H1 (cell line): ENCODE measurements around the gene RASL11B. TPM values are rescaled to one million over a fixed set of nuclear protein-coding genes. Genes with fewer than 3 reads are reported as not detected.

Experiments used
- CEBPB ChIP-seq: IDR thresholded peaks from 2 replicates; pipeline ENCODE4 v1.6.1; 2012; ENCODE audit warnings: low read depth, low read length
- POLR2A ChIP-seq, 2 experiments: IDR thresholded peaks; 1 replicate in 1 of 2; 2 replicates in 1 of 2; pipeline ENCODE4 v1.6.1; 2011; ENCODE audit warnings: low read depth in 2 of 2, low read length in 2 of 2, mild to moderate bottlenecking in 2 of 2; ENCODE audit errors: control extremely low read depth in 1 of 2
- RNF2 ChIP-seq: fragments of 200-900, 300-1000 bp; sonication (generic); IDR thresholded peaks from 2 replicates; pipeline ENCODE4 v1.7.1; 2016; ENCODE audit warnings: borderline replicate concordance, low read depth, mild to moderate bottlenecking, antibody characterized with exemption, low read length; ENCODE audit not compliant: poor library complexity, severe bottlenecking; ENCODE audit errors: missing control alignments
- SIN3A ChIP-seq, 2 experiments: IDR thresholded peaks in 1 of 2; conservative IDR thresholded peaks in 1 of 2; 2 replicates each; pipeline ENCODE4 v1.6.1; 2011 to 2012; ENCODE audit warnings: low read length in 2 of 2, improper control_type of control experiment in 1 of 2, low read depth in 1 of 2, mild to moderate bottlenecking in 1 of 2
- TCF12 ChIP-seq: IDR thresholded peaks from 2 replicates; pipeline ENCODE4 v1.6.1; 2011; ENCODE audit warnings: low read depth, mild to moderate bottlenecking, low read length
- YY1 ChIP-seq: IDR thresholded peaks from 2 replicates; pipeline ENCODE4 v1.6.1; 2011; ENCODE audit warnings: low read depth, mild to moderate bottlenecking, low read length
- polyA plus RNA-seq, 7 experiments: library from polyadenylated mRNA; depleted of rRNA in 3 of 7; stranded (reverse) in 5 of 7; unstranded in 2 of 7; fragments of >200 nt in 5 of 7; fragments of 200-250 nt in 2 of 7; gene quantifications; 1 replicate in 5 of 7; 2 replicates in 1 of 7; 4 replicates in 1 of 7; pipeline versions ENCODE4 v1.2.1 to v1.2.3, GENCODE V29; 2011 to 2013; ENCODE audit warnings: missing spikeins in 2 of 7, mixed read lengths in 2 of 7
- total RNA-seq: library from RNA; stranded (reverse); fragmentation: NEBNext Ultra II Directional; extraction: Animal tissue kit (Norgen Biotek cat#: 25700); gene quantifications from 2 replicates; pipeline ENCODE4 v1.2.1, GENCODE V29; 2021
- TF ChIP-seq, protein P1 (sequence below), 3 experiments: IDR thresholded peaks; 1 replicate in 2 of 3; 2 replicates in 1 of 3; pipeline versions ENCODE4 v1.5.1 to v1.6.1; 2011; ENCODE audit warnings: low read length in 3 of 3, mild to moderate bottlenecking in 3 of 3, inconsistent platforms in 2 of 3, low read depth in 1 of 3, moderate library complexity in 1 of 3; ENCODE audit not compliant: insufficient read depth in 1 of 3; ENCODE audit errors: control extremely low read depth in 1 of 3

Gene RASL11B
- total and polyA plus RNA-seq, 2 of the 8 experiments (the other 6 are each of a cell fraction or from before 2014, with no cell fraction given), result 49.8 to 75.5 TPM

DNA sequence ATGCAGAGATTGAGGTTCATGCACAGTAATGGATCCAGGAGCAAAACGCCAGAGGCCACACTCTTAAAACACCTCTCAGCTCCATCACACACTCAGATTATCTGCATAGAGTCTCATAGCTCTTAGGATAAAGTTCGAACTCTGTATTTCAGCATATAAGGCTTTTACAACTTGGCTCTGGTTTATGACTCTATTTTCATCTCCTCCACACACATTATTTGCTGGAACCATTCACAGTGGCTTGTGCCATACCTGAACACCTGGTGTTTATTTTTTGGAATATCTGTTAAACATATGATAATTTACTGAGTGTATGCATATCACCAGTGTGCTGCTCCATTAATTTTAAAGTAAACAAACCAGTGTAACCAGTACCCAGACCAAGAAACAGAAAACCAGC, 27.2 kb downstream of the RASL11B start (continued):
- TF ChIP-seq, protein P1, sequence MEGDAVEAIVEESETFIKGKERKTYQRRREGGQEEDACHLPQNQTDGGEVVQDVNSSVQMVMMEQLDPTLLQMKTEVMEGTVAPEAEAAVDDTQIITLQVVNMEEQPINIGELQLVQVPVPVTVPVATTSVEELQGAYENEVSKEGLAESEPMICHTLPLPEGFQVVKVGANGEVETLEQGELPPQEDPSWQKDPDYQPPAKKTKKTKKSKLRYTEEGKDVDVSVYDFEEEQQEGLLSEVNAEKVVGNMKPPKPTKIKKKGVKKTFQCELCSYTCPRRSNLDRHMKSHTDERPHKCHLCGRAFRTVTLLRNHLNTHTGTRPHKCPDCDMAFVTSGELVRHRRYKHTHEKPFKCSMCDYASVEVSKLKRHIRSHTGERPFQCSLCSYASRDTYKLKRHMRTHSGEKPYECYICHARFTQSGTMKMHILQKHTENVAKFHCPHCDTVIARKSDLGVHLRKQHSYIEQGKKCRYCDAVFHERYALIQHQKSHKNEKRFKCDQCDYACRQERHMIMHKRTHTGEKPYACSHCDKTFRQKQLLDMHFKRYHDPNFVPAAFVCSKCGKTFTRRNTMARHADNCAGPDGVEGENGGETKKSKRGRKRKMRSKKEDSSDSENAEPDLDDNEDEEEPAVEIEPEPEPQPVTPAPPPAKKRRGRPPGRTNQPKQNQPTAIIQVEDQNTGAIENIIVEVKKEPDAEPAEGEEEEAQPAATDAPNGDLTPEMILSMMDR (IDR thresholded peaks at IDR 0.05; ENCODE audit: control extremely low read depth in 1 of 3, insufficient read depth in 1 of 3, low read depth in 1 of 3, low read length in 3 of 3), result no peak
- TF ChIP-seq RNF2 (no peak), YY1 (no peak), TCF12 (no peak), CEBPB (no peak), SIN3A (conservative IDR thresholded peaks at IDR 0.05 in 1 of 2, IDR thresholded peaks at IDR 0.05 in 1 of 2; ENCODE audit: low read depth in 1 of 2, low read length in 2 of 2) (no peak), POLR2A (IDR thresholded peaks at IDR 0.05; ENCODE audit: control extremely low read depth in 1 of 2, low read depth in 2 of 2, low read length in 2 of 2) (no peak)
